22Rv1 (cell line): ENCODE data around the gene ASCL2.

Source experiments
- CTCF ChIP-seq: fragments of 450-650 bp; IDR thresholded peaks from 2 replicates; pipeline ENCODE4 v1.5.1; 2017; ENCODE audit warnings: mild to moderate bottlenecking
- ZFX ChIP-seq: fragments of 450-650 bp; IDR thresholded peaks from 2 replicates; pipeline ENCODE4 v1.6.1; 2017; ENCODE audit warnings: antibody characterized with exemption, borderline replicate concordance

- TF ChIP-seq CTCF (no peak), ZFX (no peak)
Observed at GRCh38 chr11:2261436-2262230, 8.8 kb downstream of the ASCL2 start.
